Measurements from ENCODE around the gene TPRN. TPM values are rescaled to one million over a fixed set of nuclear protein-coding genes. Genes with fewer than 3 reads are reported as not detected.
A peak's percentile ranks its signal among the peaks of the same experiment; 100 is the strongest.
"Not testable (repeated sequence)": the region's sequence is repeated elsewhere in the genome, so short reads cannot be mapped to it uniquely, and the experiment has no call there.

TPRN gene
- total and polyA plus RNA-seq, 9 of the 15 experiments (the other 6 are each of a cell fraction or from before 2014, with no cell fraction given): 0.31 to 31.9 (median 4.4) TPM

- Histone ChIP-seq H3K36me3 (ENCODE audit: control insufficient read depth, insufficient read depth, low read length) (peaks cover 30% of the 10 kb centered on the region), H3K4me2 (ENCODE audit: insufficient read depth, low read length) (peak overlapping the region; percentile 69), H2AFZ (ENCODE audit: low read depth, low read length) (peak overlapping the region; percentile 85), H3K9ac (ENCODE audit: insufficient read depth in 1 of 2, low read depth in 2 of 2, low read length in 2 of 2) (peak overlapping the region; percentile 88 to 92), H3K27ac (ENCODE audit: extremely low read depth, low read depth, low read length) (peak overlapping the region; percentile 98), H4K20me1 (replicated peaks; ENCODE audit: control insufficient read depth, insufficient read depth, low read length) (peaks cover 30% of the 10 kb centered on the region), H3K4me1 (replicated peaks in 1 of 2; ENCODE audit: control insufficient read depth in 2 of 2, insufficient read depth in 2 of 2, low read length in 2 of 2) (peaks cover 35 to 91% of the 10 kb centered on the region in 2 experiments), H3K79me2 (ENCODE audit: control insufficient read depth, insufficient read depth, low read length) (peaks cover 57% of the 10 kb centered on the region), H3K4me3 (peak overlapping the region; percentile 70)
- H3K27me3 ChIP-seq (ENCODE audit: control insufficient read depth in 2 of 2, insufficient read depth in 2 of 2, low read length in 2 of 2); ATAC-seq; BruUV-seq (replicated peaks); H3K9me1 ChIP-seq (ENCODE audit: control insufficient read depth, insufficient read depth, low read length); FAIRE-seq; H3K9me3 ChIP-seq (replicated peaks; ENCODE audit: control insufficient read depth, insufficient read depth, low read depth, low read length); CTCF ChIA-PET (ENCODE audit: low intra/inter-chr PET ratio); TF ChIP-seq ZBTB40 (CRISPR knock-in tag; IDR thresholded peaks at IDR 0.05): not testable (repeated sequence)
- in situ Hi-C loops (cut with MboI) (loop anchor here (25.0 kb wide), 1 partner anchor 452 kb away; the partner anchor contains the start of genes CCDC183 and TMEM141), intact Hi-C loops (cut with micrococcal nuclease) (loop anchor here (2.0 to 10.0 kb wide), 3 partner anchors 15 to 455 kb away; partner anchors contain the start of genes NELFB and NRARP)
- POLR2A ChIA-PET: interaction anchor here (0.6 to 6.5 kb wide), 10 partner anchors 14 to 197 kb away, joined by 3 to 221 read pairs (median 6); partner anchors contain the start of genes MAN1B1, NELFB, NRARP and STPG3
- peak in 1 of 4 experiments; percentile 49 for DNase-seq (ENCODE audit: extremely low read depth in 1 of 4, low spot score in 3 of 4)
- 26% methylated on average over 21 of the region's 27 CpGs for WGBS (ENCODE audit: insufficient coverage, low coverage, missing lambda C conversion rate)
- TF ChIP-seq BCOR (IDR thresholded peaks at IDR 0.05): peak; percentile 46; the same call in 1 of the 2 replicates
- peak; percentile 49 for TF ChIP-seq ARHGAP35 (IDR thresholded peaks at IDR 0.05; ENCODE audit: partially characterized antibody)
- TF ChIP-seq MIER1 (IDR thresholded peaks at IDR 0.05; ENCODE audit: low read depth): 0 out of 2 replicates have a peak, but pooled peaks have one; percentile 31
- 0 out of 2 replicates have a peak, but pooled peaks have one; percentile 47 for TF ChIP-seq ZBTB40 (IDR thresholded peaks at IDR 0.05)
Measured at GRCh38 chr9:137239541-137240200, 39.1 kb upstream of the TPRN start.
